HepG2 (cell line): ENCODE measurements around the gene PASK.

Experiments used
- ARID2 ChIP-seq: sonication (generic); formaldehyde crosslinking; IDR thresholded peaks from 2 replicates; pipeline ENCODE4 v1.8.1; 2022; ENCODE audit warnings: mild to moderate bottlenecking, missing genetic modification reagents, borderline replicate concordance
- FOSL1 ChIP-seq: sonication (generic); formaldehyde crosslinking; IDR thresholded peaks from 2 replicates; pipeline ENCODE4 v1.9.0; 2021; ENCODE audit warnings: missing genetic modification reagents, borderline replicate concordance
- MYC ChIP-seq: sonication (generic); formaldehyde crosslinking; IDR thresholded peaks from 2 replicates; pipeline ENCODE4 v1.9.0; 2021; ENCODE audit warnings: missing genetic modification reagents, borderline replicate concordance
- MZF1 ChIP-seq: sonication (generic); formaldehyde crosslinking; IDR thresholded peaks from 2 replicates; pipeline ENCODE4 v1.8.1; 2023; ENCODE audit warnings: mild to moderate bottlenecking, missing genetic modification reagents, borderline replicate concordance
- NR1H2 ChIP-seq: sonication (generic); formaldehyde crosslinking; IDR thresholded peaks from 2 replicates; pipeline ENCODE4 v1.8.1; 2022; ENCODE audit warnings: low read depth, missing genetic modification reagents, borderline replicate concordance
- RBM22 ChIP-seq: fragments of 200-400 bp; formaldehyde crosslinking; optimal IDR thresholded peaks from 2 replicates; pipeline ENCODE3; 2017; ENCODE audit warnings: mild to moderate bottlenecking, low read length, moderate library complexity
- SIN3A ChIP-seq: IDR thresholded peaks from 2 replicates; pipeline ENCODE4 v1.6.1; 2011; ENCODE audit warnings: low read depth, mild to moderate bottlenecking, control low read depth, low read length, borderline replicate concordance
- SPEN ChIP-seq: sonication (generic); formaldehyde crosslinking; IDR thresholded peaks from 2 replicates; pipeline ENCODE4 v1.5.1; 2020; ENCODE audit warnings: low read depth, mild to moderate bottlenecking, missing genetic modification reagents
- TAF1 ChIP-seq: sonication (generic); formaldehyde crosslinking; IDR thresholded peaks from 2 replicates; pipeline ENCODE4 v1.4.0; 2020; ENCODE audit warnings: missing genetic modification reagents
- USF2 ChIP-seq, 2 experiments: sonication (generic) in 1 of 2; formaldehyde crosslinking in 1 of 2; IDR thresholded peaks; 2 replicates each; pipeline versions ENCODE4 v1.5.1 to v1.6.1; 2011 to 2020; ENCODE audit warnings: borderline replicate concordance in 1 of 2, low read depth in 1 of 2, low read length in 1 of 2, mild to moderate bottlenecking in 1 of 2, missing genetic modification reagents in 1 of 2, moderate library complexity in 1 of 2
- ZNF672 ChIP-seq: sonication (generic); formaldehyde crosslinking; IDR thresholded peaks from 2 replicates; pipeline ENCODE4 v1.8.1; 2022; ENCODE audit warnings: missing genetic modification reagents
- ZNF761 ChIP-seq: sonication (generic); formaldehyde crosslinking; conservative IDR thresholded peaks from 2 replicates; pipeline ENCODE4 v1.4.0; 2020; ENCODE audit warnings: mild to moderate bottlenecking, missing genetic modification reagents
- TF ChIP-seq, protein P1 (sequence below): sonication (generic); formaldehyde crosslinking; IDR thresholded peaks from 2 replicates; pipeline ENCODE4 v1.5.0; 2020; ENCODE audit warnings: mild to moderate bottlenecking, missing genetic modification reagents, moderate library complexity
- TF ChIP-seq, protein P2 (sequence below): sonication (generic); formaldehyde crosslinking; IDR thresholded peaks from 2 replicates; pipeline ENCODE4 v1.8.1; 2022; ENCODE audit warnings: mild to moderate bottlenecking, missing genetic modification reagents

GRCh38 chr2:241179899-241180298 lies 30.6 kb upstream of the PASK start:
- TF ChIP-seq ARID2 (CRISPR knock-in tag) = no peak
- no peak for TF ChIP-seq MZF1 (CRISPR knock-in tag)
- TF ChIP-seq, protein P1, sequence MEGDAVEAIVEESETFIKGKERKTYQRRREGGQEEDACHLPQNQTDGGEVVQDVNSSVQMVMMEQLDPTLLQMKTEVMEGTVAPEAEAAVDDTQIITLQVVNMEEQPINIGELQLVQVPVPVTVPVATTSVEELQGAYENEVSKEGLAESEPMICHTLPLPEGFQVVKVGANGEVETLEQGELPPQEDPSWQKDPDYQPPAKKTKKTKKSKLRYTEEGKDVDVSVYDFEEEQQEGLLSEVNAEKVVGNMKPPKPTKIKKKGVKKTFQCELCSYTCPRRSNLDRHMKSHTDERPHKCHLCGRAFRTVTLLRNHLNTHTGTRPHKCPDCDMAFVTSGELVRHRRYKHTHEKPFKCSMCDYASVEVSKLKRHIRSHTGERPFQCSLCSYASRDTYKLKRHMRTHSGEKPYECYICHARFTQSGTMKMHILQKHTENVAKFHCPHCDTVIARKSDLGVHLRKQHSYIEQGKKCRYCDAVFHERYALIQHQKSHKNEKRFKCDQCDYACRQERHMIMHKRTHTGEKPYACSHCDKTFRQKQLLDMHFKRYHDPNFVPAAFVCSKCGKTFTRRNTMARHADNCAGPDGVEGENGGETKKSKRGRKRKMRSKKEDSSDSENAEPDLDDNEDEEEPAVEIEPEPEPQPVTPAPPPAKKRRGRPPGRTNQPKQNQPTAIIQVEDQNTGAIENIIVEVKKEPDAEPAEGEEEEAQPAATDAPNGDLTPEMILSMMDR (CRISPR knock-in tag) = no peak
- no peak for TF ChIP-seq USF2 (IDR thresholded peaks at IDR 0.05; ENCODE audit: low read depth, low read length)
- TF ChIP-seq USF2 (CRISPR knock-in tag; IDR thresholded peaks at IDR 0.05; ENCODE audit: borderline replicate concordance) = no peak
- no peak for TF ChIP-seq SPEN
- no peak for TF ChIP-seq MYC (CRISPR knock-in tag)
- no peak for TF ChIP-seq RBM22
- no peak for TF ChIP-seq TAF1 (CRISPR knock-in tag)
- no peak for TF ChIP-seq SIN3A
- TF ChIP-seq NR1H2 (CRISPR knock-in tag) = no peak
- TF ChIP-seq, protein P2, sequence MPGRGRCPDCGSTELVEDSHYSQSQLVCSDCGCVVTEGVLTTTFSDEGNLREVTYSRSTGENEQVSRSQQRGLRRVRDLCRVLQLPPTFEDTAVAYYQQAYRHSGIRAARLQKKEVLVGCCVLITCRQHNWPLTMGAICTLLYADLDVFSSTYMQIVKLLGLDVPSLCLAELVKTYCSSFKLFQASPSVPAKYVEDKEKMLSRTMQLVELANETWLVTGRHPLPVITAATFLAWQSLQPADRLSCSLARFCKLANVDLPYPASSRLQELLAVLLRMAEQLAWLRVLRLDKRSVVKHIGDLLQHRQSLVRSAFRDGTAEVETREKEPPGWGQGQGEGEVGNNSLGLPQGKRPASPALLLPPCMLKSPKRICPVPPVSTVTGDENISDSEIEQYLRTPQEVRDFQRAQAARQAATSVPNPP = no peak
- TF ChIP-seq ZNF761 = no peak
- no peak for TF ChIP-seq ZNF672
- TF ChIP-seq FOSL1 (CRISPR knock-in tag) = no peak
